HL-60/S4 treated with phorbol 12-myristate 13-acetate at 8.2 ng/mL for 4 days and 3 days (cell line): ENCODE measurements around the gene ZNF516.

Experiments
- in situ Hi-C: fragments of 300-500 bp; cut with MboI; formaldehyde crosslinking; loops from 2 replicates; pipeline ENCODE4 v1.15.0; 2022; ENCODE audit warnings: low sequenced_read_pairs

The ZNF516 gene

GRCh38 chr18:76370201-76370600, 124.8 kb downstream of the ZNF516 start:
- in situ Hi-C loops, result no loop called here

GRCh38 chr18:76369791-76370190, 125.3 kb downstream of the ZNF516 start:
- in situ Hi-C loops, result no loop called here

- in situ Hi-C loops, result no loop called here
Measured at GRCh38 chr18:76368976-76369375, 126.1 kb downstream of the ZNF516 start.

- in situ Hi-C loops, result no loop called here
Measured at GRCh38 chr18:76368271-76368670, 126.8 kb downstream of the ZNF516 start.

- in situ Hi-C loops, result no loop called here
Measured at GRCh38 chr18:76367168-76368125, 127.6 kb downstream of the ZNF516 start.

- in situ Hi-C loops, result no loop called here
Measured at GRCh38 chr18:76365561-76365960, 129.5 kb downstream of the ZNF516 start.

- in situ Hi-C loops, result no loop called here
Measured at GRCh38 chr18:76364282-76365259, 130.5 kb downstream of the ZNF516 start.

GRCh38 chr18:76363436-76364120, 131.5 kb downstream of the ZNF516 start:
- in situ Hi-C loops, result no loop called here

GRCh38 chr18:76362676-76363075, 132.4 kb downstream of the ZNF516 start:
- in situ Hi-C loops, result no loop called here

GRCh38 chr18:76361219-76361618, 133.8 kb downstream of the ZNF516 start:
- in situ Hi-C loops, result no loop called here

GRCh38 chr18:76359909-76360308, 135.1 kb downstream of the ZNF516 start:
- in situ Hi-C loops, result no loop called here

GRCh38 chr18:76358774-76359173, 136.3 kb downstream of the ZNF516 start:
- in situ Hi-C loops, result no loop called here

- in situ Hi-C loops, result no loop called here
Measured at GRCh38 chr18:76357585-76358260, 137.3 kb downstream of the ZNF516 start.

GRCh38 chr18:76357174-76357573, 137.9 kb downstream of the ZNF516 start:
- in situ Hi-C loops, result no loop called here

GRCh38 chr18:76356666-76357065, 138.4 kb downstream of the ZNF516 start:
- in situ Hi-C loops, result no loop called here

GRCh38 chr18:76354348-76354747, 140.7 kb downstream of the ZNF516 start:
- in situ Hi-C loops, result no loop called here

- in situ Hi-C loops, result no loop called here
Measured at GRCh38 chr18:76353500-76353899, 141.5 kb downstream of the ZNF516 start.

- in situ Hi-C loops, result no loop called here
Measured at GRCh38 chr18:76353046-76353445, 142.0 kb downstream of the ZNF516 start.

GRCh38 chr18:76351961-76352581, 143.0 kb downstream of the ZNF516 start:
- in situ Hi-C loops, result no loop called here
